ENCODE results near the gene EFNB1. TPM values are rescaled to one million over a fixed set of nuclear protein-coding genes. Genes with fewer than 3 reads are reported as not detected.

Gene EFNB1
- total and polyA plus RNA-seq, 9 of the 15 experiments (the other 6 are each of a cell fraction or from before 2014, with no cell fraction given) = 0.01 to 2.1 (median 0.99) TPM; not detected in 1

DNA sequence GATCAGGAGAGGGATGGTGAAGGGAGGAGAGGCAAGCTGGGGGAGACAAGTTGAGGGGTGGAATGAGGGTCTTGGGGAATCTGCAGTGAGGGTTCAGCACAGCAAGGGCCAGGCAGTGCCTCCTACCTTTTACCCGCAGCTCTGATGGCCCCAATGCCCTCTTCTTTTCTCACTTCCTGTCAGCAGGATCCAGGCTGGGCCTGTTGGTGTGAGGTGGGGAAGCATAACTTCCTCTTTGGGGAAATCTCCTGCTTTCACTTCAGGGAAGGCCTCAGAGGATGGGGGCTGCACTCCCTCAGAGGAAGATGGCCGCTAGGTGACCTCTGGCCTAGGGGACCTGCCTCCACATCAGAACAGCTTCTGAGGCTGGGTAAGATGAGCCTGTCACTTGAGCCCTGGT is 36.5 kb downstream of the EFNB1 start:
- H3K36me3 ChIP-seq (ENCODE audit: control insufficient read depth, insufficient read depth, low read length) = no peaks in the 10 kb centered on the region
- H4K20me1 ChIP-seq (replicated peaks; ENCODE audit: control insufficient read depth, insufficient read depth, low read length) = no peaks in the 10 kb centered on the region
- H3K4me2 ChIP-seq (ENCODE audit: insufficient read depth, low read length) = no peak overlapping the region
- no peaks in the 10 kb centered on the region for H3K9me1 ChIP-seq (ENCODE audit: control insufficient read depth, insufficient read depth, low read length)
- H3K27ac ChIP-seq (ENCODE audit: extremely low read depth, low read depth, low read length) = no peak overlapping the region
- ChIA-PET CTCF (ENCODE audit: low intra/inter-chr PET ratio) (no interaction called here), POLR2A (no interaction called here)
- intact Hi-C loops (cut with micrococcal nuclease) (no loop called here), in situ Hi-C loops (cut with MboI) (no loop called here)
- no peak overlapping the region for H3K9ac ChIP-seq (ENCODE audit: insufficient read depth in 1 of 2, low read depth in 2 of 2, low read length in 2 of 2)
- FAIRE-seq (no peak), ATAC-seq (no peak), DNase-seq (ENCODE audit: extremely low read depth in 1 of 4, low spot score in 3 of 4) (no peak)
- H3K79me2 ChIP-seq (ENCODE audit: control insufficient read depth, insufficient read depth, low read length) = no peaks in the 10 kb centered on the region
- no peaks in the 10 kb centered on the region for H3K4me1 ChIP-seq (replicated peaks in 1 of 2; ENCODE audit: control insufficient read depth in 2 of 2, insufficient read depth in 2 of 2, low read length in 2 of 2)
- H3K27me3 ChIP-seq (ENCODE audit: control insufficient read depth in 2 of 2, insufficient read depth in 2 of 2, low read length in 2 of 2) = peaks cover 0 to under 1% of the 10 kb centered on the region in 2 experiments; a peak in 1 of 5 replicates
- no peak overlapping the region for H3K4me3 ChIP-seq
- BruUV-seq (replicated peaks) = no TSS peak
- TF ChIP-seq ETV5 (CRISPR knock-in tag; IDR thresholded peaks at IDR 0.05; ENCODE audit: low read depth) (no peak), ZNF324 (CRISPR knock-in tag; IDR thresholded peaks at IDR 0.05) (no peak), DACH1 (IDR thresholded peaks at IDR 0.05; ENCODE audit: partially characterized antibody) (no peak), MBD2 (IDR thresholded peaks at IDR 0.05; ENCODE audit: borderline replicate concordance, low read depth) (no peak), ILK (tag; IDR thresholded peaks at IDR 0.05; ENCODE audit: borderline replicate concordance, low read depth) (no peak), NFE2 (IDR thresholded peaks at IDR 0.05; ENCODE audit: low read depth) (no peak), SNIP1 (IDR thresholded peaks at IDR 0.05; ENCODE audit: low read depth) (no peak), ZSCAN29 (IDR thresholded peaks at IDR 0.05) (no peak)
- TF ChIP-seq, protein P1, sequence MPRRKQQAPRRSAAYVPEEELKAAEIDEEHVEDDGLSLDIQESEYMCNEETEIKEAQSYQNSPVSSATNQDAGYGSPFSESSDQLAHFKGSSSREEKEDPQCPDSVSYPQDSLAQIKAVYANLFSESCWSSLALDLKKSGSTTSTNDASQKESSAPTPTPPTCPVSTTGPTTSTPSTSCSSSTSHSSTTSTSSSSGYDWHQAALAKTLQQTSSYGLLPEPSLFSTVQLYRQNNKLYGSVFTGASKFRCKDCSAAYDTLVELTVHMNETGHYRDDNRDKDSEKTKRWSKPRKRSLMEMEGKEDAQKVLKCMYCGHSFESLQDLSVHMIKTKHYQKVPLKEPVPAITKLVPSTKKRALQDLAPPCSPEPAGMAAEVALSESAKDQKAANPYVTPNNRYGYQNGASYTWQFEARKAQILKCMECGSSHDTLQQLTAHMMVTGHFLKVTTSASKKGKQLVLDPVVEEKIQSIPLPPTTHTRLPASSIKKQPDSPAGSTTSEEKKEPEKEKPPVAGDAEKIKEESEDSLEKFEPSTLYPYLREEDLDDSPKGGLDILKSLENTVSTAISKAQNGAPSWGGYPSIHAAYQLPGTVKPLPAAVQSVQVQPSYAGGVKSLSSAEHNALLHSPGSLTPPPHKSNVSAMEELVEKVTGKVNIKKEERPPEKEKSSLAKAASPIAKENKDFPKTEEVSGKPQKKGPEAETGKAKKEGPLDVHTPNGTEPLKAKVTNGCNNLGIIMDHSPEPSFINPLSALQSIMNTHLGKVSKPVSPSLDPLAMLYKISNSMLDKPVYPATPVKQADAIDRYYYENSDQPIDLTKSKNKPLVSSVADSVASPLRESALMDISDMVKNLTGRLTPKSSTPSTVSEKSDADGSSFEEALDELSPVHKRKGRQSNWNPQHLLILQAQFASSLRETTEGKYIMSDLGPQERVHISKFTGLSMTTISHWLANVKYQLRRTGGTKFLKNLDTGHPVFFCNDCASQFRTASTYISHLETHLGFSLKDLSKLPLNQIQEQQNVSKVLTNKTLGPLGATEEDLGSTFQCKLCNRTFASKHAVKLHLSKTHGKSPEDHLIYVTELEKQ (CRISPR knock-in tag; IDR thresholded peaks at IDR 0.05) = no peak
- TF ChIP-seq, protein P2, sequence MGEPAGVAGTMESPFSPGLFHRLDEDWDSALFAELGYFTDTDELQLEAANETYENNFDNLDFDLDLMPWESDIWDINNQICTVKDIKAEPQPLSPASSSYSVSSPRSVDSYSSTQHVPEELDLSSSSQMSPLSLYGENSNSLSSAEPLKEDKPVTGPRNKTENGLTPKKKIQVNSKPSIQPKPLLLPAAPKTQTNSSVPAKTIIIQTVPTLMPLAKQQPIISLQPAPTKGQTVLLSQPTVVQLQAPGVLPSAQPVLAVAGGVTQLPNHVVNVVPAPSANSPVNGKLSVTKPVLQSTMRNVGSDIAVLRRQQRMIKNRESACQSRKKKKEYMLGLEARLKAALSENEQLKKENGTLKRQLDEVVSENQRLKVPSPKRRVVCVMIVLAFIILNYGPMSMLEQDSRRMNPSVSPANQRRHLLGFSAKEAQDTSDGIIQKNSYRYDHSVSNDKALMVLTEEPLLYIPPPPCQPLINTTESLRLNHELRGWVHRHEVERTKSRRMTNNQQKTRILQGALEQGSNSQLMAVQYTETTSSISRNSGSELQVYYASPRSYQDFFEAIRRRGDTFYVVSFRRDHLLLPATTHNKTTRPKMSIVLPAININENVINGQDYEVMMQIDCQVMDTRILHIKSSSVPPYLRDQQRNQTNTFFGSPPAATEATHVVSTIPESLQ (CRISPR knock-in tag; IDR thresholded peaks at IDR 0.05) = no peak
- TF ChIP-seq, protein P3, sequence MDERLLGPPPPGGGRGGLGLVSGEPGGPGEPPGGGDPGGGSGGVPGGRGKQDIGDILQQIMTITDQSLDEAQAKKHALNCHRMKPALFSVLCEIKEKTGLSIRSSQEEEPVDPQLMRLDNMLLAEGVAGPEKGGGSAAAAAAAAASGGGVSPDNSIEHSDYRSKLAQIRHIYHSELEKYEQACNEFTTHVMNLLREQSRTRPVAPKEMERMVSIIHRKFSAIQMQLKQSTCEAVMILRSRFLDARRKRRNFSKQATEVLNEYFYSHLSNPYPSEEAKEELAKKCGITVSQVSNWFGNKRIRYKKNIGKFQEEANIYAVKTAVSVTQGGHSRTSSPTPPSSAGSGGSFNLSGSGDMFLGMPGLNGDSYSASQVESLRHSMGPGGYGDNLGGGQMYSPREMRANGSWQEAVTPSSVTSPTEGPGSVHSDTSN (CRISPR knock-in tag; IDR thresholded peaks at IDR 0.05; ENCODE audit: low read depth) = no peak
- TF ChIP-seq, protein P3 (tag; conservative IDR thresholded peaks at IDR 0.05; ENCODE audit: low read depth) = no peak
- no peak overlapping the region for H2AFZ ChIP-seq (ENCODE audit: low read depth, low read length)
- WGBS (ENCODE audit: insufficient coverage, low coverage, missing lambda C conversion rate) = 0% methylated on average over 1 of the region's 2 CpGs
- no peaks in the 10 kb centered on the region for H3K9me3 ChIP-seq (replicated peaks; ENCODE audit: control insufficient read depth, insufficient read depth, low read depth, low read length)

All from K562 (cell line).